Inflammatory macrophage treated with lipopolysaccharide for 4 hours (primary cell): ENCODE results near the gene HNRNPU.
"Not testable (repeated sequence)": the region's sequence is repeated elsewhere in the genome, so short reads cannot be mapped to it uniquely, and the experiment has no call there.

Experiments used
- DNase-seq: peaks from one replicate; pipeline ENCODE4 v3.0.0-alpha.2; 2020

The HNRNPU gene

GRCh38 chr1:244839656-244840055 is 24.7 kb downstream of the HNRNPU start:
- no peak for DNase-seq

- DNase-seq: no peak
Observed at GRCh38 chr1:244837597-244838258, 26.6 kb downstream of the HNRNPU start.

GRCh38 chr1:244836584-244836983 is 27.8 kb downstream of the HNRNPU start:
- DNase-seq: no peak

- no peak for DNase-seq
Observed at GRCh38 chr1:244836135-244836521, 28.2 kb downstream of the HNRNPU start.

DNA sequence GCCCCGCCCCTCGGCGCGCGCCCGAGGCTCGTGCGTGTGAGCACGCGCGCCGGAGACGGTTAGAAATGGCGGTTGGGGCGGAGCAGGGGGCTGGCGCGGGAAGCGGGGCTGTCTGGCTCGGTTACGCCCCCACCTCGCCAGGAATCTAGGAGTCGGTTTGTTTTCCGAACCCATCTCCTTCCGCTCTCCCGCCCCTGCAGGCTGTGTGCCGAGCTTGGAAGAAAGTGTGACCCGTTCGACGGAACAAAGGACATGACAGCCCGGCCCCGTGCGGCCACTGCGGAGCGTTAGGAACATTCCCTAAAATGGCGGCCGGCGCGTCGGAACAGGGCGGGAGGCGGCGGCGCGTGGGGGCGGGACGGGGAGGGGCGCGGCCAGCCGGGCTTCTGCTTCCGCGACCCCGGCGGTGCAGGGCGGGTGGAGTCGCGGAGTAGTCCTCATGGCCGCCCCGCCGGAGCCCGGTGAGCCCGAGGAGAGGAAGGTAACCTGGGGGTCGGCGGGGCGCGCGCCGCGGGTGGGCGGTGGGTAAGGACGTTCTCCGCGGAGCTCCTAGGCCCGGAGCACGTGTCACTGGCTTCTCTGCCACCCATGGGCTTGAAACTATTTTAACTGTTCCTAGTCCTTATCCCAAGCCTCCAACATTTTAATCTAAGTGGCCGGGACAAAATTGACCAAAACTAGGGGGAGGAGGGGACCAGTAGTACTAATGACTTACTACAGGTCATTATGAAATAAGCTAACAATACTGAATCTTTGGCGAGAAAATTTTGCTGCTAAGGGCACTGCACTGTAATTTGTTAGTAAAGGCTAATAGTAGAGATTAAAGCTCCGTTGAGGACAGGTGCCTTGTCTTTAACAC is 28.8 kb downstream of the HNRNPU start, which contains the start of gene COX20:
Gene COX20 (plus strand): TSS at position 383 of the 859 bp plus-strand sequence. CDS start 57 bp downstream, at position 440.
- peak; percentile 89 for DNase-seq

DNA sequence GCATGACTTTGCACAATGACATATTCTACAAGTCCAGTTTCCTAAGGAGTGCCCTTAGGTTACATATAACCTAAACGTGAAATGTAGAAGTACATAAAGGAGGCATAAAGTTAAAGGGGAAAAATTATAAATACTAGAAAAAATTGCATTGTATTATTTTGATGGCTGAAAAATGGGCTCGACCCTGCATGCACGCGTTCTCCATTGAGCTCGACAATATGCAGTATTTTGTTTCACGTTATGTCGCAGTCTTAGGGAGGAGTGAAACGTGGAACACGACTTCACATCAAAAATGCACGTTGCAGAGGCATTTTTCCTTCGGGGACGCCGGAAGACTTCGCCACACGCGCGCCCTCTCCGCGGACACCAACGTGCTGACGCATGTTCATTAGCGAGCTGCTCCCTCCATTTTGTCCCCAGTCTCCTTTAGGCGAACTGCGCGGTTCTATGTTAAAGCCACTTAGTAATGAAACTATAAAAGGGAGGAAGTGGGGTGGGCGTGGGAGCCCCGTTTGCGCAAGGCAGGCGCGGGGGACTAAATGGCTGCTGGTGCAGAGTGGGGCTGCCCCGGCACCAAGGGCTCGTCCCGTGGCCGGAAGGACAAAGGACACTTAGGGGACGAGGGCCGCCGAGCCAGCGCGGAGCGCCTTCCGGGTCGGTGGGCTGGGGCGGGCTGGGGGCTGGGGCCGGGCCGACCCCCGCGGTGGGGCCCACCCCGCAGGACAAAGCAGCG is 29.6 kb downstream of the HNRNPU start:
- peak; percentile 99 for DNase-seq

DNA sequence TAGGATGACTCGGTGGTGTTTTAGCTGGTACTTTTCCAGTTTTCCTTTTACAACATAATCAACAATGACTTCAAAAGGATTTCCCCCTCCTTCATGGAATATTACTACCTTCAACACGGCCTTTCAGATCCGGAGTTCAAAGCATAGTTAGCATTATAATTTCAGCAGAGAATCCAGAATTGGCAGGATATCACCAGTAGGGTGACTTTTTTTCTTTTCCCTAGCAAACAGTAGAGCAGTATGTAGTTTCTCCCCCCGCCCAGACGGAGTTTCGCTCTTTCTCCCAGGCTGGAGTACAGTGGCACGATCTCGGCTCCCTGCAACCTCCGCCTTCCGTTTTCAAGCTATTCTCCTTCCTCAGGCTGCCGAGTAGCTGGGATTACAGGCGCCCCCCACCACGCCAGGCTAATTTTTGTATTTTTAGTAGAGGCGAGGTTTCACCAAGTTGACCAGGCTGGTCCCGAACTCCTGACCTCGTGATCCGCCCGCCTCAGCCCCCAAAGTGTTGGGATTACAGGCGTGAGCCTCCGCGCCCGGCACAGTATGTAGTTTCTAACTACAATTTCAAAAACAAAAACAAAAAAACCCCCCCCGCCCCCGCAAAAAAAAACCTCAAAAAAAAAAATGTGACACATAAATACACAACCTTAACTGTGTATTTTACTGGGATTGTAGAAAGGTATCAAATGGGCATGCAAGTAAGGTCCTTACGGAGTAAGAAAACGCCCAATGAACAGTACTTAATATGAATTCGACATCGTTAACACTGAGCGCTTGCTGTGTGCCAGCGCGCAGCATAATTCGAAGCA is 30.4 kb downstream of the HNRNPU start:
- DNase-seq: peak; percentile 77

DNA sequence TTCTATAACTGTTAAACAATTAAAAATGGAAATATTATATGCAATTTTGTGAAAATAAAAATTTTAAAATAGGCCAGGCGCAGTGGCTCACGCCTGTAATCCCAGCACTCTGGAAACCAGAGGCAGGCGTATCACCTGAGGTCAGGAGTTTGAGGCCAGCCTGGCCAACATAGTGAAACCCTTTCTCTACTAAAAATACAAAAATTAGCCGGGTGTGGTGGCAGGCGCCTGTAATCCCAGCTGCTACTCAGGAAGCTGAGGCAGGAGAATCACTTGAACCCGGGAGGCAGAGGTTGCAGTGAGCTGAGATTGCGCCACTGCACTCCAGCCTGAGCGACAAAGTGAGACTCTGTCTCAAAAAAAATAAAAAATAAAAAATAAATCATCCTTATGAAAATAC is 31.1 kb downstream of the HNRNPU start:
- not testable (repeated sequence) for DNase-seq

DNA sequence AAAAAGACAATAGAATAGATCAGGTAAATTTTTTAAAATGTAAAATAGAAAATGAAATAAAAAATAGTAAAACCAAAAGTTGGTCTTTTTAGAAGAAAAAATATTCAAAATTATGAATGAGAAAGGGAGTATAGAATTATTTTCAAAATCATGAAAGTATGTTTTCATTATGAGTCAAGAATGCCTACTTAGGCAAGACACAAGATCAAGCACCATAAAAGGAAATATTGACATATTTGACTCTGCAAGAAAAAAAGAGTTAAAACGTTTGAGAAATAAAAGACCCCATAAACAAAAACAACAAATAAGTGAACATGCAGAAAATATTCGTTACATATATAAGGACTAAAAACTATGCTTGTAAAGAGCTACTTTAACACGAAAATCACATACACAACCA is 33.7 kb downstream of the HNRNPU start:
- no peak for DNase-seq

- DNase-seq: no peak
Observed at GRCh38 chr1:244826712-244827111, 37.6 kb downstream of the HNRNPU start.

- no peak for DNase-seq
Observed at GRCh38 chr1:244822878-244823277, 41.5 kb downstream of the HNRNPU start.

DNA sequence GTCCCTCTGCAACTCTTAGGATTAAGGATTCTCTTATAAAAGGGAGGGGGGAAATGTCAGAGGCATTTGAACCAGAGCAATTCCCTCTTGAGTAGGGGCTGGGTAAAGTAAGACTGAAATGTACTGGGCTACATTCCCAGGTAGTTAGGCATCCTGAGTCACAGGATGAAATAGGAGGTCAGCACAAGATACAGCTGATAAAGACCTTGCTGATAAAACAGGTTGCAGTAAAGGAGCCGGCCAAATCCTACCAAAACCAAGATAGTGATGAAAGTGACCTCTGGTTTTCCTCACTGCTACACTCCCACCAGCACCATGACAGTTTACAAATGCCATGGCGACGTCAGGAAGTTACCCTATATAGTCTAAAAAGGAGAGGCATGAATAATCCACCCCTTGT is 43.2 kb downstream of the HNRNPU start:
- no peak for DNase-seq

- no peak for DNase-seq
Observed at GRCh38 chr1:244820131-244820530, 44.2 kb downstream of the HNRNPU start.

GRCh38 chr1:244817415-244817894 is 46.9 kb downstream of the HNRNPU start:
- DNase-seq: no peak

DNA sequence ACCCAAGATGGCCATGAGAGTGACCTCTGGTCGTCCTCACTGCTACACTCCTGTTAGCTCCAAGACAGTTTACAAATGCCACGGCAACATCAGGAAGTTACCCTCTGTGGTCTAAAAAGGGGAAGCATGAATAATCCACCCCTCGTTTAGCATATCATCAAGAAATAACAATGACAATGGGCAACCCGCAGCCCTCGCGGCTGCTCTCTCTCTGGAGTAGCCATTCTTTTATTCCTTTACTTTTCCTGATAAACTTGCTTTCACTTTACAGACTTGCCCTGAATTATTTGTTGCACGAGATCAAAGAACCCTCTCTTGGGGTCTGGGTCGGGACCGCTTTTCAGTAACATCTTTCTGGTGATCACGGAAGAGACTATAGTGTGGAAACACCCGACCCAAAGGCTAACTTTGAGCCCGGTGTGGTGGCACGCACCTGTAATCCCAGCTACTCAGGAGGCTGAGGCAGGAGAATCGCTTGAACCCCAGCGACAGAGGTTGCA is 48.7 kb downstream of the HNRNPU start:
- DNase-seq: peak; percentile 84

- no peak for DNase-seq
Observed at GRCh38 chr1:244813327-244813726, 51.0 kb downstream of the HNRNPU start.

- no peak for DNase-seq
Observed at GRCh38 chr1:244810221-244810620, 54.1 kb downstream of the HNRNPU start.

DNA sequence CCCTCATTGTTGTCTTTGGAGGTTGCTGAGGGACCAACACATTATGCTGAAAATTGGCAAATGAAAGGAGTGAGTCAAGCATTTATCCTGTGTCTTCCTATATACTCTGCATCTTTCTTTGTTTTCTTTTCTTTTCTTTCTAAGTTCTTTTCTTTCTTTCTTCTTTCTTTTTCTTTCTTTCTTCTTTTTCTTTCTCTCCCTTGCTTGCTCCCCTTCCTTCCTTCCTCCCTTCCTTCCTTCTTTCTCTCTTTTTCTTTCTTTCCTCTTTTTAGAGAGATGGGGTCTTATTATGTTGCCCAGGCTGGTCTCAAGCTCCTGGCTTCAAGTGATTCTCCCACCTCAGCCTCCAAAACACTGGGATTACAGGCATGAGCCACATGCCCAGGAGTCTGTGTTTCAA is 57.2 kb downstream of the HNRNPU start:
- no peak for DNase-seq

GRCh38 chr1:244804841-244805240 is 59.5 kb downstream of the HNRNPU start:
- no peak for DNase-seq

DNA sequence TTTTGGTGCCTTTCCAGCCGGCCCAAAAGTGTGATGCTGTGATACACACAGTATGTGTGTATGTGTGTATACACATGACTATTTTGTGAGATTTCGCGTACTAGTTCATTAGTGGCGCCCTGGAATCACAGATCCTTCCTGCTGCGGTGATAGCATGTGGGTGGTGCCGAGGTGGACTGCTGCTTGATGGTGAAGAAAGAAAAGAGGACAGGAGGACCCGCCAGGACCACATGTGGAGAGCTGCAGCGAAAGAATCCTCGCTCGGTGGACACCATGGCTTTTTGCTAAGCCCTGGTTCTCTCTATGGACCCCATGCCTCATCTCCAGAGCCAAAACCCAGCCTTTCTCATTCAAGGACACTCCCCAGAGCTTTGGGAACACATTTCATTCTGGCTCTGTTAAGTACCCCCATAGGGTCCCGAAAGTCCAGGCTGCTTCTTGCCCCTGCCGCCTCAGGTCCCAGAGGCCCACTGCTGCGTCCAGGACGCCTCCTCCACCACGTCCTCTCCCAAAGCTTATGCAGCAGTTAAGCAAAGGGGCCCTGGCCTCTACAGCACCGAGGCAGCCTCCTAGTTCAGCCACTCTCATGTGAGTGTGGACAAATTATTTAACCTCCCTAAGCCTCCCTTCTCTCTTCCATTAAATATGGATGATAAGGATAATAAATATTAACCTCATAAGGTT is 61.6 kb downstream of the HNRNPU start:
- no peak for DNase-seq

DNA sequence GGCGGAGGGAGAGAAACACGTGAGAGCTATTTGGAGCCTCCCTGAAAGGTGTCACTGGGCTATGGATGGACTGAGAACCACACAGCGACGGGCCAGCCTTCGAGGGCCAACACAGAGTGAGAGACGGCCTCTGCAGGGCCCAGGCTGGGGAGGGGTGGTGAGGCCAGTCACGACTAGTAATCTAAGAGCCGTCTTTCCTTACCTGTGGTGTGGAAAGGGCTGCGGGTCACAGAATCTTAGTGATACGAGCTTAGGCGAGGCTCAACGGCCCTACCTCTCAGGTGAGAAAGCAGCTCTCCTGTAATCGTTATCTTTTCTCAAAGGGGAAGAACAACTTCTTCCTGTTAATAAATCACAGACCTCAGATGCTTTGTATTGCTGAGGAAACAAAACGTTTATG is 62.3 kb downstream of the HNRNPU start:
- no peak for DNase-seq

DNA sequence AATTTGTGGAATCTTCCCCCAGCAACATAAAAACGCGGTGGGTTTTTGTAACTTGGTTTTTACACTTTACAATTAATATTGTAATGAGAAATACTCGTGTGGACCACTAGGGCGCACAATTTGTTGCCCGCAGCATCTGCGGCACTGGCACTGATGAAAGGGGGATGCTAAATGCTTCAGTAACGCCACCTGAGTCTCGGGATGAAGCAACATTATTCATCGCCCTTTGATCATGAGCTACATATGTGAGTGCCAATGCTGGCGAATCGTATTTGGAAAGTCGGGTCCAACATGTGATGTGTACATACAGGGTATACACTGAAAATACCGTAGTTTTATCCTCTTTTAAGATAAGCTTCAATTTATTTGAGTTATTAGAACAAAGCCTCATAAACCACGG is 63.1 kb downstream of the HNRNPU start:
- DNase-seq: peak; percentile 43
